Measurements from ENCODE around the gene RAD18. TPM values are rescaled to one million over a fixed set of nuclear protein-coding genes. Genes with fewer than 3 reads are reported as not detected.

RAD18 gene
- total RNA-seq, result 18.1 TPM

- DNase-seq, result peak; percentile 88
Measured at GRCh38 chr3:8963137-8963853, at the start of gene RAD18. Gene RAD18 (minus strand): TSS chr3:8963472. CDS start chr3:8963385, 87 bp downstream.

- DNase-seq, result no peak
Measured at GRCh38 chr3:9012521-9012920, 49.2 kb upstream of the RAD18 start.

- DNase-seq, result no peak
Measured at GRCh38 chr3:9009976-9010545, 46.8 kb upstream of the RAD18 start.

- no peak for DNase-seq
Measured at GRCh38 chr3:9008550-9009255, 45.4 kb upstream of the RAD18 start.

- DNase-seq, result no peak
Measured at GRCh38 chr3:9007928-9008327, 44.7 kb upstream of the RAD18 start.

GRCh38 chr3:9007213-9007612, 43.9 kb upstream of the RAD18 start:
- DNase-seq, result no peak

GRCh38 chr3:9000041-9000440, 36.8 kb upstream of the RAD18 start:
- no peak for DNase-seq

- no peak for DNase-seq
Measured at GRCh38 chr3:8997151-8997550, 33.9 kb upstream of the RAD18 start.

GRCh38 chr3:8996681-8997121, 33.4 kb upstream of the RAD18 start:
- DNase-seq, result peak; percentile 50

GRCh38 chr3:8996216-8996615, 32.9 kb upstream of the RAD18 start:
- DNase-seq, result no peak

GRCh38 chr3:8994226-8994625, 31.0 kb upstream of the RAD18 start:
- no peak for DNase-seq

GRCh38 chr3:8993331-8993730, 30.1 kb upstream of the RAD18 start:
- no peak for DNase-seq

GRCh38 chr3:8992854-8993253, 29.6 kb upstream of the RAD18 start:
- DNase-seq, result no peak

GRCh38 chr3:8992199-8992598, 28.9 kb upstream of the RAD18 start:
- DNase-seq, result no peak

GRCh38 chr3:8990266-8991215, 27.3 kb upstream of the RAD18 start:
- DNase-seq, result peak; percentile 62

GRCh38 chr3:8988791-8989558, 25.7 kb upstream of the RAD18 start:
- DNase-seq, result no peak

- no peak for DNase-seq
Measured at GRCh38 chr3:8988384-8988655, 25.0 kb upstream of the RAD18 start.

GRCh38 chr3:8987645-8988383, 24.5 kb upstream of the RAD18 start:
- DNase-seq, result peak; percentile 75

- DNase-seq, result no peak
Measured at GRCh38 chr3:8987226-8987625, 24.0 kb upstream of the RAD18 start.

- no peak for DNase-seq
Measured at GRCh38 chr3:8986741-8987140, 23.5 kb upstream of the RAD18 start.

GRCh38 chr3:8985876-8986275, 22.6 kb upstream of the RAD18 start:
- DNase-seq, result no peak
